Smooth muscle cell (in vitro differentiated cells): ENCODE measurements around the gene BHLHE41. TPM values are rescaled to one million over a fixed set of nuclear protein-coding genes. Genes with fewer than 3 reads are reported as not detected.

Experiments used
- DNase-seq: peaks from one replicate; lab custom pipeline; 2025; ENCODE audit not compliant: unreplicated experiment; lab: John Stamatoyannopoulos, UW
- H2AFZ ChIP-seq: fragments of 200-600 bp; sonication (generic); 2 replicates; pipeline ENCODE4 v1.6.0; 2016; ENCODE audit warnings: antibody characterized with exemption, low read depth, mild to moderate bottlenecking
- H3F3A ChIP-seq: fragments of 200-600 bp; sonication (generic); 2 replicates; pipeline ENCODE4 v1.6.0; 2017; ENCODE audit warnings: antibody characterized with exemption, low read depth
- H3K27ac ChIP-seq: fragments of 200-600 bp; sonication (generic); 2 replicates; pipeline ENCODE4 v1.5.1; 2016; ENCODE audit warnings: low read depth, mild to moderate bottlenecking
- H3K27me3 ChIP-seq: fragments of 200-600 bp; sonication (generic); 2 replicates; pipeline ENCODE4 v1.6.1; 2016; ENCODE audit warnings: low read depth, mild to moderate bottlenecking
- H3K36me3 ChIP-seq: fragments of 200-600 bp; sonication (generic); 2 replicates; pipeline ENCODE4 v1.5.1; 2016; ENCODE audit warnings: low read depth
- H3K4me1 ChIP-seq: fragments of 200-600 bp; sonication (generic); 2 replicates; pipeline ENCODE4 v1.5.1; 2016; ENCODE audit warnings: low read depth
- H3K4me2 ChIP-seq: fragments of 200-600 bp; sonication (generic); 2 replicates; pipeline ENCODE4 v1.6.0; 2016; ENCODE audit warnings: mild to moderate bottlenecking
- H3K4me3 ChIP-seq: fragments of 200-600 bp; sonication (generic); 2 replicates; pipeline ENCODE4 v1.5.1; 2016; ENCODE audit warnings: mild to moderate bottlenecking
- H3K79me2 ChIP-seq: fragments of 200-600 bp; sonication (generic); 2 replicates; pipeline ENCODE4 v1.6.0; 2016; ENCODE audit warnings: low read depth, mild to moderate bottlenecking
- H3K9ac ChIP-seq: fragments of 200-600 bp; sonication (generic); 2 replicates; pipeline ENCODE4 v1.6.0; 2016; ENCODE audit warnings: low read depth
- H3K9me3 ChIP-seq: fragments of 200-600 bp; sonication (generic); replicated peaks from 2 replicates; pipeline ENCODE4 v1.5.1; 2016; ENCODE audit warnings: low read depth
- H4K20me1 ChIP-seq: fragments of 200-600 bp; sonication (generic); 2 replicates; pipeline ENCODE4 v1.6.0; 2016; ENCODE audit warnings: low read depth
- WGBS: methylation state at CpG from one replicate; pipeline ENCODE4 v1.1.7; 2016; ENCODE audit warnings: low lambda C conversion rate; 5-methylcytosine and 5-hydroxymethylcytosine counted together
- polyA plus RNA-seq: library from polyadenylated mRNA; unstranded; fragments of >200 nt; fragmentation: Nextera tagmentation; extraction: Ambion mirVana; gene quantifications from 2 replicates; pipeline ENCODE4 v1.2.1, GENCODE V29; 2016
- total RNA-seq: library from RNA; depleted of rRNA; stranded (reverse); fragments of >200 nt; gene quantifications from 2 replicates; pipeline ENCODE4 v1.2.3, GENCODE V29; 2014
- TF ChIP-seq, protein P1 (sequence below): fragments of 200-600 bp; sonication (generic); IDR thresholded peaks from 2 replicates; pipeline ENCODE4 v1.5.1; 2017; ENCODE audit warnings: borderline replicate concordance, mild to moderate bottlenecking, antibody characterized with exemption; ENCODE audit not compliant: insufficient read depth, poor library complexity, severe bottlenecking

BHLHE41 gene
- total and polyA plus RNA-seq, 2 experiments from 2014 or later, result 4.4 to 10.3 TPM

DNA sequence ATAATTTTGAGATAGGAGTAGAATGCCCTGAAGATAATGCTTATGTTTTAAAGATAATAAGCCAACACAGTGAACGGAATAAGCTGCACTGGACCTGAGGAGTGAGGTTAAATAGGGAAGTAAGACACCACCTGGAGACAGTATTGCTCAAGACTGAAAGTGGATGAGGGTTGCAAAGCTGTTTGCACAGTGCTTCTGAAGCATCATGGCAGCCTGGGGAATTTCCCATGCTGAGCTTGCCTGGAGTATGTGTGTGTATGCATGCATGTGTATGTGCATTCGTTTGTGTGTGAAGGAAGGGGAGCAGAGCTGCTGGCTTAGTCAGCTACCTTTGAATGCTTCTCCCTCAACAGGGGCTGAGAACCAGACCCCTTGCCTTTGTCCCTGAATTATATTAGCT lies 35.8 kb downstream of the BHLHE41 start:
- Histone ChIP-seq H3K9ac (no peak overlapping the region), H3K9me3 (no peaks in the 10 kb centered on the region), H3K27ac (no peak overlapping the region), H3K36me3 (no peaks in the 10 kb centered on the region), H3K4me3 (no peak overlapping the region), H3K4me1 (no peaks in the 10 kb centered on the region), H3F3A (no peaks in the 10 kb centered on the region), H3K79me2 (no peaks in the 10 kb centered on the region), H3K27me3 (no peaks in the 10 kb centered on the region), H3K4me2 (no peak overlapping the region), H4K20me1 (no peaks in the 10 kb centered on the region), H2AFZ (no peak overlapping the region)
- TF ChIP-seq, protein P1, sequence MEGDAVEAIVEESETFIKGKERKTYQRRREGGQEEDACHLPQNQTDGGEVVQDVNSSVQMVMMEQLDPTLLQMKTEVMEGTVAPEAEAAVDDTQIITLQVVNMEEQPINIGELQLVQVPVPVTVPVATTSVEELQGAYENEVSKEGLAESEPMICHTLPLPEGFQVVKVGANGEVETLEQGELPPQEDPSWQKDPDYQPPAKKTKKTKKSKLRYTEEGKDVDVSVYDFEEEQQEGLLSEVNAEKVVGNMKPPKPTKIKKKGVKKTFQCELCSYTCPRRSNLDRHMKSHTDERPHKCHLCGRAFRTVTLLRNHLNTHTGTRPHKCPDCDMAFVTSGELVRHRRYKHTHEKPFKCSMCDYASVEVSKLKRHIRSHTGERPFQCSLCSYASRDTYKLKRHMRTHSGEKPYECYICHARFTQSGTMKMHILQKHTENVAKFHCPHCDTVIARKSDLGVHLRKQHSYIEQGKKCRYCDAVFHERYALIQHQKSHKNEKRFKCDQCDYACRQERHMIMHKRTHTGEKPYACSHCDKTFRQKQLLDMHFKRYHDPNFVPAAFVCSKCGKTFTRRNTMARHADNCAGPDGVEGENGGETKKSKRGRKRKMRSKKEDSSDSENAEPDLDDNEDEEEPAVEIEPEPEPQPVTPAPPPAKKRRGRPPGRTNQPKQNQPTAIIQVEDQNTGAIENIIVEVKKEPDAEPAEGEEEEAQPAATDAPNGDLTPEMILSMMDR, result no peak
- no peak for DNase-seq
- 73% methylated on average over 2 of the region's 2 CpGs for WGBS

DNA sequence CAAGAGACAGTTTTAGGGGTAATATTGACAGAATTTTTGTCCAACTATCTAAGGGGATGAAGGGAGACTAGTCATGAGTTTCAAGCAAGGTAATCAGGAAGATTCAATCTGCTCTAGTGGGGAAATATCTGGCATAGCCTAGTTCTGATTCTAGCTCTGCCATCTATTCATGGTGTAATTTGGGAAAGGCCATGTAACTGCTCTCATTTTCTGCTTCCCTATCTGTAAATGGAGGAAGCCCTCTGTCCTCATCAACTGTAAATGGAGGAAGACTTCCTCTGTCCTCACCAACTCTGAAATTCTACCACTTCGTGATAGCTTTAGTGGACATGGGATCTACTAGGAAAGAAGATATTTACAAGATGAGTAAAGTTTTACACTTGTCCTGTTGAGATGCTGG lies 37.9 kb downstream of the BHLHE41 start:
- 87% methylated on average over 1 of the region's 1 CpG for WGBS

DNA sequence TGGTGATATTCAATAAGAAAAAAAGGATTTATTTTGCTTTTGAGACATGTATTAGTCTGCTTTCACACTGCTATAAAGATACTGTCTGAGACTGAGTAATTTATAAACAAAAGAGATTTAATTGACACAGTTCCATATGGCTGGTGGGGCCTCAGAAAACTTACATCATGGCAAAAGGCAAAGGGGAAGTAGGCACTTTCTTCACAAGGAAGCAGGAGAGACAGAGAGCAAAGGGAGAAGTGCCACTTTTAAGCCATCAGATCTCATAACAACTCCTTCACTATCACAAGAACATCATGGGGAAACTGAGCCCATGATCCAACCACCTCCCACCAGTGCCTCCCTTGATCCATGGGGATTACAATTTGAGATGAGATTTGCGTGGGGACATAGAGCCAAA lies 43.9 kb downstream of the BHLHE41 start:
- 90% methylated on average over 1 of the region's 1 CpG for WGBS
- Histone ChIP-seq H4K20me1 (no peaks in the 10 kb centered on the region), H3K79me2 (no peaks in the 10 kb centered on the region), H3K9me3 (no peaks in the 10 kb centered on the region), H3F3A (no peaks in the 10 kb centered on the region), H2AFZ (no peak overlapping the region), H3K36me3 (no peaks in the 10 kb centered on the region), H3K4me3 (no peak overlapping the region), H3K4me2 (no peak overlapping the region), H3K27ac (no peak overlapping the region), H3K4me1 (no peaks in the 10 kb centered on the region), H3K27me3 (no peaks in the 10 kb centered on the region), H3K9ac (no peak overlapping the region)
- TF ChIP-seq, protein P1, result no peak
- no peak for DNase-seq

More for the DNA sequence above, 37.9 kb downstream of the BHLHE41 start:
- Histone ChIP-seq H3K9me3 (no peaks in the 10 kb centered on the region), H3K27ac (no peak overlapping the region), H3K9ac (no peak overlapping the region), H3F3A (no peaks in the 10 kb centered on the region), H3K4me1 (no peaks in the 10 kb centered on the region), H3K79me2 (no peaks in the 10 kb centered on the region), H3K4me2 (no peak overlapping the region), H3K4me3 (no peak overlapping the region), H4K20me1 (no peaks in the 10 kb centered on the region), H2AFZ (no peak overlapping the region), H3K27me3 (no peaks in the 10 kb centered on the region), H3K36me3 (no peaks in the 10 kb centered on the region)
- TF ChIP-seq, protein P1, result no peak
- no peak for DNase-seq

DNA sequence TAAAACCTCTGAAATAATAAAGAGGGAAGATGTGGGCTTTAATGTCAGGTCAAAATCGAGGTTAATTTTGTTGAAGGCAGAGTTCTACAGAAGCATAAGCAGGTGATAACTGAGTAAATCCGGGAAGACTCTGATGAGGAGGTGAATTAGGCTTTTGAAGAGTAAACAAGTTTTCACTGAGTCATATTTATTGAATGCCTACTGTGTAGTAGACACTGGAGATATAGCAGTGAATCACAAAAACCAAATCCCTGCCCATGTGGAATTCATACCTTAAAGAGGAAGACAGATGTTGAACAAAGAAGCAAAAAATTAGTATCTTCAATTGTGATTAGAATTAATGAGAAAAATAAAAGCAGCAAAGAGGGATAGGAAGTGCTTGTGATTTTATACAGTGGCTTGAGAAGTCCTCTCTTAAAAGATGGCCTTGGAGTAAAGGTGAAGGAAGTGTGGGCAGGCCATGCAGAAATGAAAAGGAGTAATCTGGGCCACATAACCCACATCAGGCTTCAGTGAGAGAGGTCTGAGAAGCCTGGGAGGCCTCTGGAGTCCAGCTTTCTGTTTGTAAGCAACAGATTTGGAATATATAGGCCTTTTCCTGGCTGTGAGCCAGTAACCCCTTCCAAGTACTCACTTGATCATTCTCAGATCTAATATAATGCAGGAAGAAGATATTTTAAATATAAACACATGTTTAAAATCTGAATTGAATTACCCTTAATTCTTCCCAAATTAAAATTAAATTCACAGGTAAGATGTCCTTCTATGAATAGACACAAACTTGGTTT lies 46.7 kb downstream of the BHLHE41 start:
- H3K36me3 ChIP-seq, result no peaks in the 10 kb centered on the region
- no peaks in the 10 kb centered on the region for H3K9me3 ChIP-seq
- H3F3A ChIP-seq, result no peaks in the 10 kb centered on the region
- no peaks in the 10 kb centered on the region for H3K27me3 ChIP-seq
- no peak overlapping the region for H3K9ac ChIP-seq
- DNase-seq, result no peak
- no peak overlapping the region for H3K4me3 ChIP-seq
- no peak overlapping the region for H3K4me2 ChIP-seq
- H3K79me2 ChIP-seq, result no peaks in the 10 kb centered on the region
- no peaks in the 10 kb centered on the region for H4K20me1 ChIP-seq
- no peak overlapping the region for H3K27ac ChIP-seq
- H3K4me1 ChIP-seq, result no peaks in the 10 kb centered on the region
- TF ChIP-seq, protein P1, result no peak
- WGBS, result 86% methylated on average over 2 of the region's 2 CpGs
- no peak overlapping the region for H2AFZ ChIP-seq
